Loucy (cell line): ENCODE results near the gene GALNT11.

ENCODE experiments used
- H2AFZ ChIP-seq: fragments of 200-600 bp; sonication (generic); 2 replicates; pipeline ENCODE4 v1.6.0; 2016; ENCODE audit warnings: antibody characterized with exemption, mild to moderate bottlenecking, low read length, moderate library complexity
- H3F3A ChIP-seq: fragments of 200-600 bp; 2 replicates; pipeline ENCODE4 v1.6.0; 2016; ENCODE audit warnings: antibody characterized with exemption, low read depth, mild to moderate bottlenecking
- H3K27me3 ChIP-seq: fragments of 200-600 bp; sonication (generic); 2 replicates; pipeline ENCODE4 v1.6.1; 2014; ENCODE audit warnings: low read length, mild to moderate bottlenecking; ENCODE audit not compliant: insufficient read depth, poor library complexity, severe bottlenecking
- H3K36me3 ChIP-seq: fragments of 200-600 bp; sonication (generic); 2 replicates; pipeline ENCODE4 v1.6.1; 2016; ENCODE audit warnings: low read length; ENCODE audit not compliant: insufficient read depth
- H3K4me1 ChIP-seq: fragments of 200-600 bp; sonication (generic); 2 replicates; pipeline ENCODE4 v1.5.1; 2014; ENCODE audit warnings: low read length, mild to moderate bottlenecking; ENCODE audit not compliant: insufficient read depth, poor library complexity, severe bottlenecking
- H3K4me2 ChIP-seq: fragments of 200-600 bp; sonication (generic); 2 replicates; pipeline ENCODE4 v1.6.0; 2014; ENCODE audit warnings: antibody characterized with exemption, low read length, low read depth, mild to moderate bottlenecking; ENCODE audit not compliant: poor library complexity, severe bottlenecking
- H3K4me3 ChIP-seq: fragments of 200-600 bp; sonication (generic); 2 replicates; pipeline ENCODE4 v1.5.1; 2014; ENCODE audit warnings: low read length, mild to moderate bottlenecking, mixed read lengths; ENCODE audit not compliant: poor library complexity, severe bottlenecking
- H3K79me2 ChIP-seq: fragments of 200-600 bp; sonication (generic); 2 replicates; pipeline ENCODE4 v1.6.1; 2014; ENCODE audit warnings: low read length; ENCODE audit not compliant: insufficient read depth
- H3K9ac ChIP-seq: fragments of 200-600 bp; sonication (generic); 2 replicates; pipeline ENCODE4 v1.6.0; 2014; ENCODE audit warnings: mild to moderate bottlenecking, low read depth, low read length, moderate library complexity; ENCODE audit not compliant: poor library complexity, severe bottlenecking
- H3K9me2 ChIP-seq: fragments of 200-600 bp; sonication (generic); replicated peaks from 2 replicates; pipeline ENCODE4 v1.6.1; 2016; ENCODE audit warnings: low read depth, low read length, mixed read lengths
- H3K9me3 ChIP-seq: fragments of 200-600 bp; sonication (generic); 2 replicates; pipeline ENCODE4 v1.6.1; 2014; ENCODE audit warnings: mild to moderate bottlenecking, antibody characterized with exemption, low read length, low read depth; ENCODE audit not compliant: insufficient read depth
- H4K20me1 ChIP-seq: fragments of 200-600 bp; sonication (generic); 2 replicates; pipeline ENCODE4 v1.6.0; 2014; ENCODE audit warnings: antibody characterized with exemption, low read length, mild to moderate bottlenecking; ENCODE audit not compliant: insufficient read depth, poor library complexity, severe bottlenecking
- EZH2phosphoT487 ChIP-seq: fragments of 200-600 bp; IDR thresholded peaks from 2 replicates; pipeline ENCODE4 v1.6.1; 2018; ENCODE audit warnings: antibody characterized with exemption, mild to moderate bottlenecking, moderate library complexity, borderline replicate concordance
- TF ChIP-seq, protein P1 (sequence below): fragments of 200-600 bp; sonication (generic); conservative IDR thresholded peaks from 2 replicates; pipeline ENCODE4 v1.5.1; 2014; ENCODE audit warnings: mild to moderate bottlenecking, antibody characterized with exemption, low read length

Gene GALNT11

DNA sequence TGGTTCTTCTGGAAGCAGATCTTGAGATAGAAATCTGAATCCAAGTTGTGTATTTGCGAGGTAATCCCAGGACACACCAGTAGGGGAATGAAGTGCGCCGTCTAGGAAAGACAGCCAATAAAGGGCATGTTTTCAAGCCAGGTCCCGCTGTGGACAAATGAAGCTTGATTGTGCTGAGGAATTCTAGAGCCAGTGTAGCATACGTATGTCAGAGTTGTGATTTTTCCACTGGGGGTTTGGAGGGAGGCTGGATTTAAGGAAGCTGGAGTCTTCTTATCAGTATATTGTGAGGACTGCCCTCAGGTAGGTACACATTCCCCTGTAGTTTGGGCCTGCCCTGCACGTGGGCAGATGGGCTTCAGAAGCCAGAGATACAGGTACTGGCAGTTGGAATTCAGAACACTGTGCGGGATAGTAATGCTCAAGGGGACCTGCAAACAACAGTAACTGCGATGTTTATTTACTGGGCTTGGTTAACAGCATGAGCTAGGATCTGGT lies 50.9 kb downstream of the GALNT11 start:
- H4K20me1 ChIP-seq = no peaks in the 10 kb centered on the region
- H3K9me2 ChIP-seq = no peaks in the 10 kb centered on the region
- H3F3A ChIP-seq = no peaks in the 10 kb centered on the region
- no peak overlapping the region for H3K4me3 ChIP-seq
- H3K4me1 ChIP-seq = no peaks in the 10 kb centered on the region
- no peaks in the 10 kb centered on the region for H3K79me2 ChIP-seq
- TF ChIP-seq, protein P1, sequence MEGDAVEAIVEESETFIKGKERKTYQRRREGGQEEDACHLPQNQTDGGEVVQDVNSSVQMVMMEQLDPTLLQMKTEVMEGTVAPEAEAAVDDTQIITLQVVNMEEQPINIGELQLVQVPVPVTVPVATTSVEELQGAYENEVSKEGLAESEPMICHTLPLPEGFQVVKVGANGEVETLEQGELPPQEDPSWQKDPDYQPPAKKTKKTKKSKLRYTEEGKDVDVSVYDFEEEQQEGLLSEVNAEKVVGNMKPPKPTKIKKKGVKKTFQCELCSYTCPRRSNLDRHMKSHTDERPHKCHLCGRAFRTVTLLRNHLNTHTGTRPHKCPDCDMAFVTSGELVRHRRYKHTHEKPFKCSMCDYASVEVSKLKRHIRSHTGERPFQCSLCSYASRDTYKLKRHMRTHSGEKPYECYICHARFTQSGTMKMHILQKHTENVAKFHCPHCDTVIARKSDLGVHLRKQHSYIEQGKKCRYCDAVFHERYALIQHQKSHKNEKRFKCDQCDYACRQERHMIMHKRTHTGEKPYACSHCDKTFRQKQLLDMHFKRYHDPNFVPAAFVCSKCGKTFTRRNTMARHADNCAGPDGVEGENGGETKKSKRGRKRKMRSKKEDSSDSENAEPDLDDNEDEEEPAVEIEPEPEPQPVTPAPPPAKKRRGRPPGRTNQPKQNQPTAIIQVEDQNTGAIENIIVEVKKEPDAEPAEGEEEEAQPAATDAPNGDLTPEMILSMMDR = peak; percentile 75
- no peak for TF ChIP-seq EZH2phosphoT487
- H3K4me2 ChIP-seq = no peak overlapping the region
- no peaks in the 10 kb centered on the region for H3K36me3 ChIP-seq
- H3K9ac ChIP-seq = no peak overlapping the region
- H3K9me3 ChIP-seq = no peaks in the 10 kb centered on the region
- H2AFZ ChIP-seq = no peak overlapping the region
- H3K27me3 ChIP-seq = no peaks in the 10 kb centered on the region

DNA sequence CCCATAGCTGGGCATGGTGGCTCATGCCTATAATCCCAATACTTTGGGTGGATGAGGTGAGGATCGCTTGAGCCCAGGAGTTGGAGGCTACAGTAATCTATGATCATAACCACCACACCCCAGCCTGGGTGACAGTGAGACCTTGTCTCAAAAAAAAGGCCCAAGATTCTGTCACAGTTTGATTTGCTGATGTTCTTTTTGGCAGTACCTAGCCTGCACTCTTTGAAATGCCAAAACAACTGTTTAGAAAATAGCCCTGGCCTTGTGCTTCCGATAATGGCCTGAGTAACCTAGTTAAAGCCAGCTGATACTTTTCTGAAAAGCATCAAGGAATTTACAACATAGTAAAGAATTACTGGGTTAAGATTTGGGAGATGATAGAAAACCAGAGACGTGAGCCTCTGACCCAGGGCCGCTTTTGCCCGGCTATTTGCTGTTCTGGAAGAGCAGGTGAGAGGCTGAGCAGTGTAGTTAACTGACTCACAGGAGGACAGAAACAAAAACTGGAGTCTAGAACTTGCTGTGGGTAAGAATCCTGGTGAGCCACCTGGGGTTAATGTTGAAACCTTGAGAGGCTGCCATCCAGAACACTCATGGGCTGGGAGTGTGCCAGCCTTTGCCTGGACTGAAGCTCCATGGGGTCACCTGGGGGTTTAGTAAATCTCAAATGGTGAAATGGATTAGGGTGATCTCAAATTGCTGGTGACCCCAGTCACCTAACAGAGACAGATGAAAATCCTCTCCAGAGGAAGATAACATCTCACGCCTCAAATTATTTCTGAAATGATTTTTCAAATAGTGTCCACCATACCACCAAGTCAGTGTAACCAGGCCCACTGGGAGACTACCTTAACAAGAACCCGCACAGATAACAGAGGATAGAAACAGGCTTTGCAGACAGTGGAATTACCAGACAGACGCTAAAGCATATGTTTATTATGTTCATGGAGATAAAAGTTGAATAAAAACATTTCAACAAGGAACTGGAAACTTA lies 51.8 kb downstream of the GALNT11 start:
- Histone ChIP-seq H4K20me1 (no peaks in the 10 kb centered on the region), H3K4me2 (no peak overlapping the region), H3K9me3 (no peaks in the 10 kb centered on the region), H3K4me3 (no peak overlapping the region), H3K79me2 (no peaks in the 10 kb centered on the region), H3K9ac (no peak overlapping the region), H3K9me2 (no peaks in the 10 kb centered on the region), H2AFZ (0 out of 2 replicates have a peak overlapping the region, but pooled peaks have one; percentile 45), H3K4me1 (no peaks in the 10 kb centered on the region), H3F3A (no peaks in the 10 kb centered on the region), H3K36me3 (no peaks in the 10 kb centered on the region), H3K27me3 (no peaks in the 10 kb centered on the region)
- TF ChIP-seq EZH2phosphoT487 = no peak
- TF ChIP-seq, protein P1 = no peak

DNA sequence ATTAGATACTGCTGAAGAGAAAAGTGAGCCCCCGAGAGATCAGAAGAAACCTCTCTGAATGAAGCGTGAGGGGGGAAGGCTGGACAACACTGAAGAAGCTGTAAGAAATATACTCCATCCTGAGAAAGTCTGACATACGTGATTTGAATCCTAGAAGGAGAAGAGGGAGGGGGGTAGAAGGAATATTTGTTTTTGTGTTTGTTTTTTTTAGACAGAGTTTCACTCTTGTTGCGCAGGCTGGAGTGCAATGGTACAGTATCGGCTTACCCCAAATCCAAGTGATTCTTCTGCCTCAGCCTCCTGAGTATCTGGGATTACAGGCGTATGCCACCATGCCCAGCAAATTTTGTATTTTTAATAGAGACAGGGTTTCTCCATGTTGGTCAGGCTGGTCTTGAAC lies 52.6 kb downstream of the GALNT11 start:
- no peak for TF ChIP-seq EZH2phosphoT487
- Histone ChIP-seq H3K4me3 (no peak overlapping the region), H3F3A (no peaks in the 10 kb centered on the region), H3K36me3 (no peaks in the 10 kb centered on the region), H4K20me1 (no peaks in the 10 kb centered on the region), H3K9ac (no peak overlapping the region), H3K4me2 (no peak overlapping the region), H3K9me2 (no peaks in the 10 kb centered on the region), H3K79me2 (no peaks in the 10 kb centered on the region), H3K9me3 (no peaks in the 10 kb centered on the region), H3K27me3 (no peaks in the 10 kb centered on the region), H3K4me1 (no peaks in the 10 kb centered on the region), H2AFZ (0 out of 2 replicates have a peak overlapping the region, but pooled peaks have one; percentile 45)
